DOHH2 (cell line): Measurements from ENCODE around the gene WDR19.

ENCODE experiments used
- H3F3A ChIP-seq: fragments of 200-600 bp; sonication (generic), shearing (Covaris generic); 2 replicates; pipeline ENCODE4 v1.6.0; 2016; ENCODE audit warnings: antibody characterized with exemption, mild to moderate bottlenecking; ENCODE audit not compliant: control insufficient read depth, insufficient read depth
- H3K27ac ChIP-seq: fragments of 200-600 bp; sonication (generic); 2 replicates; pipeline ENCODE4 v1.5.1; 2014; ENCODE audit warnings: low read depth, mild to moderate bottlenecking, low read length, moderate library complexity
- H3K27me3 ChIP-seq: fragments of 200-600 bp; sonication (generic); 2 replicates; pipeline ENCODE4 v1.6.1; 2014; ENCODE audit warnings: mild to moderate bottlenecking, low read length, mixed read lengths; ENCODE audit not compliant: control insufficient read depth
- H3K36me3 ChIP-seq: fragments of 200-600 bp; sonication (generic); 2 replicates; pipeline ENCODE4 v1.6.1; 2014; ENCODE audit warnings: mild to moderate bottlenecking, low read length, moderate library complexity, mixed read lengths; ENCODE audit not compliant: control insufficient read depth
- H3K4me1 ChIP-seq: fragments of 200-600 bp; sonication (generic); 2 replicates; pipeline ENCODE4 v1.6.1; 2014; ENCODE audit warnings: mild to moderate bottlenecking, low read length, mixed read lengths; ENCODE audit not compliant: control insufficient read depth
- H3K4me2 ChIP-seq: fragments of 200-600 bp; sonication (generic); 2 replicates; pipeline ENCODE4 v1.6.0; 2014; ENCODE audit warnings: mild to moderate bottlenecking, low read length, moderate library complexity
- H3K4me3 ChIP-seq: fragments of 200-600 bp; sonication (generic); 2 replicates; pipeline ENCODE4 v1.5.1; 2014; ENCODE audit warnings: mild to moderate bottlenecking, low read length, mixed read lengths
- H3K79me2 ChIP-seq: fragments of 200-600 bp; sonication (generic); 2 replicates; pipeline ENCODE4 v1.6.1; 2014; ENCODE audit warnings: mild to moderate bottlenecking, low read length, mixed read lengths; ENCODE audit not compliant: control insufficient read depth
- H3K9me2 ChIP-seq: fragments of 200-600 bp; sonication (generic); replicated peaks from 2 replicates; pipeline ENCODE4 v1.6.1; 2014; ENCODE audit warnings: mild to moderate bottlenecking, low read length, mixed read lengths; ENCODE audit not compliant: control insufficient read depth
- H3K9me3 ChIP-seq: fragments of 200-600 bp; sonication (generic); 2 replicates; pipeline ENCODE4 v1.6.1; 2014; ENCODE audit warnings: antibody characterized with exemption, low read length, mixed read lengths; ENCODE audit not compliant: control insufficient read depth, insufficient read depth
- H4K20me1 ChIP-seq: fragments of 200-600 bp; sonication (generic); 2 replicates; pipeline ENCODE4 v1.6.0; 2014; ENCODE audit warnings: low read depth, mild to moderate bottlenecking, antibody characterized with exemption, low read length, moderate library complexity; ENCODE audit not compliant: control insufficient read depth, insufficient read depth
- CTCF ChIP-seq: fragments of 200-600 bp; sonication (generic); IDR thresholded peaks from one replicate; pipeline ENCODE4 v1.5.1; 2014; ENCODE audit warnings: antibody characterized with exemption, mild to moderate bottlenecking, low read depth, low read length; ENCODE audit not compliant: poor library complexity, severe bottlenecking
- EZH2phosphoT487 ChIP-seq: fragments of 200-600 bp; sonication (generic); IDR thresholded peaks from 2 replicates; pipeline ENCODE4 v1.6.1; 2017; ENCODE audit warnings: borderline replicate concordance, mild to moderate bottlenecking, antibody characterized with exemption, low read length, moderate library complexity, mixed read lengths

Gene WDR19

GRCh38 chr4:39302901-39303300, 120.6 kb downstream of the WDR19 start:
- H3K27me3 ChIP-seq = no peaks in the 10 kb centered on the region
- no peaks in the 10 kb centered on the region for H4K20me1 ChIP-seq
- H3F3A ChIP-seq = no peaks in the 10 kb centered on the region
- peaks cover 13% of the 10 kb centered on the region for H3K79me2 ChIP-seq
- H3K27ac ChIP-seq = no peak overlapping the region
- no peak overlapping the region for H3K4me3 ChIP-seq
- H3K36me3 ChIP-seq = peaks cover 94% of the 10 kb centered on the region
- no peak overlapping the region for H3K4me2 ChIP-seq
- H3K4me1 ChIP-seq = no peaks in the 10 kb centered on the region
- no peaks in the 10 kb centered on the region for H3K9me3 ChIP-seq
- H3K9me2 ChIP-seq = no peaks in the 10 kb centered on the region
- no peak for TF ChIP-seq CTCF
- no peak for TF ChIP-seq EZH2phosphoT487

GRCh38 chr4:39303871-39304270, 121.5 kb downstream of the WDR19 start:
- Histone ChIP-seq H3K9me3 (no peaks in the 10 kb centered on the region), H4K20me1 (no peaks in the 10 kb centered on the region), H3K4me2 (no peak overlapping the region), H3K27me3 (no peaks in the 10 kb centered on the region), H3K9me2 (no peaks in the 10 kb centered on the region), H3K4me3 (no peak overlapping the region), H3F3A (no peaks in the 10 kb centered on the region), H3K27ac (no peak overlapping the region), H3K36me3 (peaks cover 94% of the 10 kb centered on the region), H3K4me1 (no peaks in the 10 kb centered on the region), H3K79me2 (peaks cover 22% of the 10 kb centered on the region)
- TF ChIP-seq EZH2phosphoT487 (no peak), CTCF (no peak)

GRCh38 chr4:39304651-39305050, 122.3 kb downstream of the WDR19 start:
- Histone ChIP-seq H4K20me1 (no peaks in the 10 kb centered on the region), H3K9me3 (no peaks in the 10 kb centered on the region), H3K4me1 (no peaks in the 10 kb centered on the region), H3K36me3 (peaks cover 97% of the 10 kb centered on the region), H3K4me2 (no peak overlapping the region), H3K27me3 (no peaks in the 10 kb centered on the region), H3F3A (no peaks in the 10 kb centered on the region), H3K27ac (no peak overlapping the region), H3K9me2 (no peaks in the 10 kb centered on the region), H3K79me2 (peaks cover 27% of the 10 kb centered on the region), H3K4me3 (no peak overlapping the region)
- no peak for TF ChIP-seq EZH2phosphoT487
- TF ChIP-seq CTCF = no peak
